Epithelial cell of prostate (primary cell): ENCODE measurements around the gene TMEM256.
A peak's percentile ranks its signal among the peaks of the same experiment; 100 is the strongest.

ENCODE experiments used
- DNase-seq: peaks from one replicate; pipeline ENCODE4 v3.0.0-alpha.2; 2011; ENCODE audit warnings: low read depth, low spot score
- H3K27ac ChIP-seq: fragments of 450-650 bp; 2 replicates; pipeline ENCODE4 v1.5.1; 2017; ENCODE audit warnings: mild to moderate bottlenecking

Gene TMEM256

DNA sequence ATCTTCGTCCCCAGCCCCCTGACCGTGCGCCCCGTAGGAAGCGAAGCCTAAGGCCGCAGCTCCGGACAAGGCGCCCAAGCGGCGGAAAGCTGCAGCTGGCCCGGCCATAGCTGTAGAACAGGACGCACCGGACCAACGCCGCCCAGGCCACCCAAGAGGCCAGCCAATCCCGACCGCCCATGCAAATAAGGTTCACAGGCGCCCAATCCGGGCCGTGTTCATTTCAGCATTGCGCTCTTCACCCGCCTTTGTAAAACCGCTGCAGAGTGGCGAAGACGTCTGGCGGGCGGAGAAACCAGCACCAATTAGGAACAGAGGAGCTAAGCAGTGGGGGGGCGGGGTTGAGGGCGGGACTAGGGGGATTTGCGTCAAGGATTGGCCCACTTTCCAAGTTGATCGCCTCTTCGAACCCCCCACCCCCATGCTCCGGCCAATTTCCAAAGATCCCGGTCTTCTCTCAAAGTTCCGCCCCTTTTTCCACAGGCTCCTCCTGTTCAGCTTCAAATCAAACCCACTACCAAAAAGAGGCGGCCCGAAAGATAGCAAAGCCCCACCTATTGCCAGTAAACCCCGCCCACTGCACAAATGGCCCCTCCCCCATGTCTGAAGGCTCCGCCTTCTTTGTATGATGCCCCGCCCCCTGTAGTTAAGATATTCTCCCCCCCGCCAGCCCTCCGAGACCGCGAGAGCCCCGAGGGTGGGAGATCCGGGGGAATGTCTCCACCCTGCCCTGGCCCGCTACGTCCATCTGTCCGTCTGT, at the start of gene TMEM256:
TSS of gene TMEM256 (minus strand) at position 121 of the 760 bp plus-strand sequence. CDS start at position 108, 13 bp downstream.
- peak; percentile 96 for DNase-seq
- H3K27ac ChIP-seq, result peak within 1 kb of the TSS; percentile 59

DNA sequence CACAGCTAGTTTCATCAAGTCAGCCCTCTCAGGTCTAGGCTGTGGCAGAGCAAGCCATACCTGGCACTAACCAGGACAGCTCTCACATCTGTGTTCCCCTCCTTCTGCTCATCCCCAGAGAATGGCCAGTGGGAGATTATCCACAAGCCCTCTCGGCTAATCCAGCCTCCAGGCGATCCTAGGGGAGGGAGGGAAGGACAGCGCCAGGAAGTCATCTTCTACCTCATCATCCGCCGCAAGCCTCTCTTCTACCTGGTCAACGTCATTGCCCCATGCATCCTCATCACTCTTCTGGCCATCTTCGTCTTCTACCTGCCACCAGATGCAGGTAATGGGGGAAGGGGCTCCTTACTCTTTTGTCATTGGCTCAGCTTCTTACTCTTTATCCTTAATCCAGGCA, 44.6 kb upstream of the TMEM256 start:
- DNase-seq, result no peak
- no peak overlapping the region for H3K27ac ChIP-seq

DNA sequence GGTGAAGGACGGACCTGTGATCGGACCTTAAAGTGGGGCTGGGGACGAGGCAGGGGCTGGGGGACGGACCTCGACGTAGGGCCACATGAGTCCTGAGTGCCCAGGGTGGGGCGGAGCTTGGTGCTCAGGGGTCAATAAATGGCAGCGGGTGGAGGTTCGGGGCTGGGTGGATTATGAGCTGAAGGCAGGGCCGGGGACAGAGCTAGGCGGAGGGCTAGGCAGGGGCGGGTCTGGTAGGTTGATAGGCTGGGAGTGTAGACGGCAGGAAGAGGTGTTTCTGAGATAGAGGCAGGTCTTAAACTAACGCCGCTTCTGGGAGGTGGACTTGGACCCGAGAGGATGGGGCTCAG, 41.7 kb upstream of the TMEM256 start:
- H3K27ac ChIP-seq, result peak overlapping the region; percentile 94
- DNase-seq, result no peak

DNA sequence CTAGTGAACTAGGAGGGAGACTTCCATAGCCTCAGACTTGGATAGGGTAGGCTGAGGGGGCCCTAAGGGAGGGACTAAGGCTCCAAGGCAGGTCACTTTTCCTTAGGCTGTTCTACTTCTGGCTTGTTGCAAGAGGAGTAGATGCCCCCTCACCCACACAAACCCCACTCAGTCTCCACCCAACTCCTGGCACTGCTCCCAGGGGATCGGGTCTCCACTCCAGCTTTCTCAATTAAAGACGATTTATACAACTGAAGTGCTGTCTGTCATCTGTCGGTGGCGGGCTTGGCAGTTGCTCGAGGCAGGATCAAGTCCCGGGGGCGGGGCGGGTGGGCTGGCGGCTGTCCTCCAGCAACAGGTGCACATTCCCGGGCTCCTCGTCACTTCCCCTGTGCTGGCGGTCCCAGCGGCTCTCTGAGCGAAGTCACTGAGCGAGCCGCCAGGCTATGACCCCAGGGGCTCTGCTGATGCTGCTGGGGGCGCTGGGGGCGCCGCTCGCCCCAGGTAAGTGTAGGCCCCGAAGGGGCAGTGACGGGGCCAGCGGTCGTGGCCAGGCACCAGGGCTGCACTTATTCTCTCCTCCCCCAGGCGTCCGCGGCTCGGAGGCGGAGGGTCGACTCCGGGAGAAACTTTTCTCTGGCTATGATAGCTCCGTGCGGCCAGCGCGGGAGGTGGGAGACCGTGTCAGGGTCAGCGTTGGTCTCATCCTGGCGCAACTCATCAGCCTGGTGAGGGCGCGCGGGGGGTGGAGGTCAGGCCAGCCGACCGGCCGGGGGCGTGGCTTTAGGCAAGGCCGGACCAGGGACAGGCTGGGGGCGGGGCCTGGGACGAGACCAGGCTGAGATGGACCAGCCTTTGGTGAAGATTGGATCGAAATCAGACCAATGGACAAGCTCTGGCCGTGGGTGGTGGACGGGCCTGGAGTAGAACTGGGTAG, 41.1 kb upstream of the TMEM256 start, which contains the start of gene CHRNB1:
TSS of gene CHRNB1 (plus strand) at position 380 of the 937 bp plus-strand sequence. CDS start at position 447, 67 bp downstream.
- no peak for DNase-seq
- H3K27ac ChIP-seq, result peak within 1 kb of the TSS; percentile 94

DNA sequence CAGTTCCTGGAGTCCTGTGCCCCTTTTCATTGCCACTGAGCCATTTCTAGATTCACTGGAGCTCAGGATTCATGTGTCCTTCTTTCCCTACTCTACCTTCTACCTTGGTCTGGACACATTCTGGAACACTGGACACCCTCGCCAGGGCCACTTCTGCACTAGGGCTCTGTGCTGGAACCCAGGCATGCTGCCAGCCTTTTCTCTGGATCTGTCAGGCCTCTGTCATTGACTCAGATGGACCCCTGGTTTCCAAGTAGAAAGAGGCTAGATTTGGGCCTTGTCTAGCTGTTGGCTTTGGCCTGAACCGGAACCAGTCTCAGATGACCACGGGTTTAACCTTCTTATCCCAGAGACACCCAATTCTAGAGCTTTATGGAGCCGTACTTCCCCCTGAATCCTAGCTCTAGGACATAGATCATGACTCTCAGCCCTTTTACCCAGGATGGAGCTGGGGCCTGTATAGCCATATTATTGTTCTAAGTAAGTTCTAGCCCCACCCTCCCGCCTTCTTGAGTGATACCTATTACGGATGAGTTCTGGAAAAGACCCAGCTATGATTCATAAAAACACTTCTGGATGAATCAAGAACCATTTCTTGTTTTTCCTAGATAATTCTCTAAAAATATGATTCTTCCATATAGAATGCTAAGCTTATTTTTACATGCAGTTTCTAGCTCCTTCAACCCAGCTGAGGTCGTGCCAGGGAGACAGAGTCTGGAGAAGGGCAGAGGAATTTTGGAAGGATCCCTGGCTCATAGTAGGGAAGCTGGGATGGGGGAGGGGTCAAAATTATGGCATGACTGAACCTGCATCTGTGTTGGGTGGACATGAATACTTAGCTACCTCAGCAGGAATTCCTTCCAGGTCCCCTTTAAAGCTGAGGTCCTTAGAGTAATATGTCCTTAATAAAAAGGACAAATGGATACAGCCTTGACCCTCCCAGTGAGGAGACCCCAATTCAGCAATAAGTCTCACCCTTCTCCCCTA, 39.9 kb upstream of the TMEM256 start:
- peak overlapping the region; percentile 94 for H3K27ac ChIP-seq
- peak; percentile 72 for DNase-seq

DNA sequence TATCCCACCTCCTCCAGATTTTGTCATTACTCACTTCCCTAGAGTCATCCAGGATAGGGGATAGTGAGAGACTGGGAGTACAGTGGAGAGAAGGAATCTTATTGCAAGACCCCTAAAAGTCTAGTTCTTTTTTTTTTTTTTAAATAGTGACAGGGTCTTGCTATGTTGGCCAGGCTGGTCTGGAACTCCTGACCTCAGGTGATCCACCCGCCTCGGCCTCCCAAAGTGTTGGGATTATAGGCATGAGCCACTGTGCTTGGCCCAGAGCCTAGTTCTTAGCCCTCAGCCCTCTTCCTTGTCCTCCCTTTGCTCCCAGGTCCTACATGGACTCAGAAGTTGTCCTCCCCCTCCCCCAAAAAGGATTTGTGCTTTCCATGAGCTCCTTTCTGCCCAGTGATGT, 38.2 kb upstream of the TMEM256 start:
- H3K27ac ChIP-seq, result peak overlapping the region; percentile 94
- DNase-seq, result no peak

DNA sequence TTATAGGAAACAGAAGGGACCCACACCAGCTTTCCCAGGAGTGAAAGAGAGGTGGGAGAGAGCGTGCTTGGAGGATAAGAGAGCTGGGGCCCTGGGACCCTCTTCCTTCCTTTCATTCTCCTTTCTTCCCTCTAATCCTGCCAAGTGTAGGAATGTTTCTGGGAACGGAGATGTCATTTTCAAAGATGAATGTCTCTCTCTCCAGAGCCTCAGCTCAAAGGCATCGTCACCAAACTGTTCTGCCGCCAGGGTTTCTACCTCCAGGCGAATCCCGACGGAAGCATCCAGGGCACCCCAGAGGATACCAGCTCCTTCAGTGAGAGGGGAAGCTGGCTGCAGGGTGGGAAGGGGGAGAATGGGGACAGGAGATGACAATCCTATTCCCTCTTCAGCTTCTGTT, 37.4 kb upstream of the TMEM256 start:
- H3K27ac ChIP-seq, result no peak overlapping the region

DNA sequence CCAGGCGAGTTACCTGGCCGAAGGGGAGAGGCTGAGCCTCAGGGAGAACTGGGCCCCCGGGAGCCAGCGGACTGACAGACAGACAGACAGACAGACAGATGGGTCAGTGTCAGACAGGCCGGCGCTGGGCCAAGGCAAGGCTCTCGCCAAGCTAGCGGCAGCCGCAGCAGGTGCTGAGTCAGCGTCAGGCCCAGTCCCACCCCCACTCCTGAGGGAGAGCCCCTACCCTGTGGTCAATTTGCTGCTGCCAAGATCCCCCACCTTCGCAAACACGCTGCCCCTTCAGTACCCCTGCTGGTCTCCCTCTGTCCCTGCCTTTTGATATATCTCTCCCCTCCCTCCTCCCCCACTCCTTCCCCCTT, 36.9 kb upstream of the TMEM256 start:
- DNase-seq, result no peak

More for the DNA sequence above, 37.4 kb upstream of the TMEM256 start:
- DNase-seq, result no peak

DNA sequence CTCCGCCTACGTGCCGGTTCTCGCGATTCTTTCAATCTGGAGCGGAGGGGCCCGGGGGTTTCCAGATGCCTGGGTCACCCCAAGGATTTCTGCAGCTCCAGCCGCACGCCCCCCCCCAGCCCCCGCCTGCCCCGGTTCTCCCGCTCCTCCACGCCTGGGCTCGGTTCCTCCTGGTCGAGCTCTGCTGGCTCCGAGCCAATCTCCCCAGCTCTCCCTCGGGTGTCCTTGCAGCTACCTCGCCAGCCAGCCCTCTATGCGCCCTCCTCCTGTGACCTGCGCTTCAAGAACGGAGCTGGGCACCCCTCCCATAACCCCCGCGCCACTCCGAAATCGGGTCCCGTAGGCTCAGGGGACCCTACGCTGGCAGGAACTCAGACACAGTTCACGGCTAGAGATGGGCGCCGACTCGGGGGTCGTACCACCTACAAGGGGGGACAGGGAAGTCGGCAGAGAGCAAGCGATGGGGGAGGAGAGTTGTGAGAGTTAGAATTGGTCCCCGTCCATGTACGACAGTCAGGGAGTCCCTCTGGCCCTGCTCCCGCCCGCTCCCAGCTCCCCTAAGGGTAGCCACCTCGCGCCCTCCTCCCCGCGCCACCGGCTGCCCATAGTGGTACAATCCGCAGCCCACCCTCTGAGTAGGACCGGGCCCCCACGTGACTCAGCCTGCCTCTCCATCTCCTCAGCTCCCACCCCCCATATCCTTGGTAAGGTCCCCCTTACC, 36.4 kb upstream of the TMEM256 start:
- no peak for DNase-seq
- peak overlapping the region; percentile 89 for H3K27ac ChIP-seq

More for the DNA sequence above, 36.9 kb upstream of the TMEM256 start:
- peak overlapping the region; percentile 89 for H3K27ac ChIP-seq

DNA sequence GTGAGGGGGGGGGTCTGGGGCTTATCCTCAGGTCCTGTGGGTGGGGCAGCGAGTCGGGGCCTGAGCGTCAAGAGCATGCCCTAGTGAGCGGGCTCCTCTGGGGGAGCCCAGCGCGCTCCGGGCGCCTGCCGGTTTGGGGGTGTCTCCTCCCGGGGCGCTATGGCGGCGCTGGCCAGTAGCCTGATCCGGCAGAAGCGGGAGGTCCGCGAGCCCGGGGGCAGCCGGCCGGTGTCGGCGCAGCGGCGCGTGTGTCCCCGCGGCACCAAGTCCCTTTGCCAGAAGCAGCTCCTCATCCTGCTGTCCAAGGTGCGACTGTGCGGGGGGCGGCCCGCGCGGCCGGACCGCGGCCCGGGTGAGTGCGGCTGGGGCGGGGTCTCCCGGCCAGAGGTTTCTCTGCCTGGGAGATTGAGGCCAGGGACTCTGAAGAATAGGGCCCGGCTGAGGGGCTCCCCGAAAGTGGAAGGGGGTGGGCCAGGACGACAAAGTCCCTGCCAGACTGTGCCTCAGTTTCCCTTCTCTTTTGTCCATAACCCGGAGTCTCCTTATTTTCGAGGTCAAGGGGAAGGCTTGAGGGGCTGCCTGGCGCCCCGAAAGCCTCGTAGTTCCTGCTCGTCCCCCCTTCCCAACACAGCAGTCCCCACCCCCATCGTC, 35.7 kb upstream of the TMEM256 start, which contains the start of gene FGF11:
TSS of gene FGF11 (plus strand) at position 51 of the 651 bp plus-strand sequence. CDS start at position 160, 109 bp downstream.
- H3K27ac ChIP-seq, result peak within 1 kb of the TSS; percentile 89
- no peak for DNase-seq

DNA sequence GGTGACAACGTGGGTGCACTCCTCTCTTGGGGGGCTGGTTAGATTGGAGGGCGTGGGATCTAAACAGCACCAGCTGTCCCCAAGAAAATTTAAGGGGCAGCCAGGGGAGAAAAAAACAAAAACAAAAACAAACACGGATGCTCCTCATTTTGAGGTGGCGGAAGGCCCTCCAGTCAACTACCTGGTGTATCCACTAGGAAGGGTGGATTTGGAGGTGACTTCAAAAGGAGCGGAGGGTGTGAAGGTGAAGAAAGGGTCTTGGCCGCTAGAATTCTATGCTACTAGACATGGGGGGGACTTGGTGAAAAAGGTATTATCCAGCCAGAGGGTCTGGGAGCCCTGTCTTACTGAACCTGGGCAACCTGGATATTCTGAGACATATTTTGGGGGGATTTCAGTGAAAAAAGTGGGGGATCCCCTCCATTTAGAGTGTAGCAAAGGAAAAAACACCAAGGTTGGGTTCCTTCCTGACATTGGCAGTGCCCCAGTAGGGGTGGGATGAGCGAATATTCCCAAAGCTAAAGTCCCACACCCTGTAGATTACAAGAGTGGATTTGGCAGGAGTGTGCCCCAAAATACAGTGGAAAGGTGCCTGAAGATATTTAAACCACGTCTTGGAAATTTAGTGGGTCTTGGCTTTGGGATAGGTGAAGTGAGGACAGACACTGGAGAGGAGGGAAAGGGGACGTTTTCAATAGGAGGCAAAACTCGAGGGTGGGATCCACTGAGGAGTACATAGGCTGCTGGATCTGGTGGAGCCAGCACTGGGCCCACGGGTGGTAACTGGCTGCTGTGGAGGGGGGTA, 35.0 kb upstream of the TMEM256 start:
- H3K27ac ChIP-seq, result peak overlapping the region; percentile 89
- DNase-seq, result no peak

DNA sequence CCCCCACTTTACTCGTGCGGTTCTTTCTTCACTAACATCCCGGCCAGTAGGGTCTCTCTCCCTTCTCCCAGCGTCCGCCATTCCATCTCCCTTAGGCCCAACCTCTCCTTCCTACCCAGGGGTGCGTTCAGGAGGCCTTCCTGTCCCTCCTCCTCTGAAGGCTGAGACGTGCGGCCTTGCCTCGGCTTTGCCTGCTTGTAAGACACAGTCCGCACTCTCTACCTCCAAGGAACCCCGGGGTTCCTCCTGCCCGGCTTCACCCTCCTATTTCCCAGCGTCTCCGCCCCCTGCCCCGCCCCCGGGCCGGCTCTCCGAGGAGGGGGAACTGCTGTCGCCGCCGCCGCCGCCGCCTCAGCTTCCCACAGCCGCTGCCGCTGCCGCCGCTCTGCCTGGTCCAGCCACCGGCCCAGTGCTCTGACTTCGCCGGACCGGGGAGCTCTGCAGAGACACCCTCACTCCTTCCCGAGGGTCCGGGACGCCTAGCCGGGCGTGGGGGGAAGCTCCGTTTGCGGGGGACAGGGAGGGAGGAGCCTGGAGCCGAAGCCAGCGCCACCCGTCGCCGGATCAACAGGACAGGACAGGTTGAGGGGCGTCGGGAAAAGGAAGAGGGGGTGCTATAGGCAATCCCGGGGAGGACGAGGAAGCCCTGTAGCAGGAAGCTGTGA, 34.2 kb upstream of the TMEM256 start:
- DNase-seq, result no peak
- peak overlapping the region; percentile 89 for H3K27ac ChIP-seq

DNA sequence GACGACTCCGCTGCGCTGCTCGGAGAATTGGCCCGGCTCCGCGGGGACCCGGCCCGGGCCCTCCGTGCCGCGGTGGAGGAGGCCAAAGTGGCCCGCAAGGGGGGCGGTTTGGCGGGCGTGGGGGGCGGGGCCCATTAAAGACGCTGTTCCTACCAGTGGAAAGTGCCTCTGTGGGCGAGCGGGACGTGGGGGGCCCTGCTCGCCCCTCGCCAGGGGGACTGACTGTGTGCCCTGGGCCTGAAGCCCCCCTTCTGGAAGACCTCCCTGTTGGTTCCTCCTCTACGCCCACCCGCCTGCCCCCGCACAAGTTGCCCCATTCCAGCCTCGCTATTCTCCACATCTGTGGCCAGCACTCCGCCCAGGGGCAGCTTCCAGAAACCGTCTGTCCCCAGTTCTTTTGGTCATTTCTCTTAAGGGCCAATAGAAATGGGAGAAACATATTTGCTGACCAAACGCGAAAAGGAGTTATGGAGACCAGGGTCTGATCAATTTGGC, 33.5 kb upstream of the TMEM256 start:
- peak overlapping the region; percentile 89 for H3K27ac ChIP-seq

DNA sequence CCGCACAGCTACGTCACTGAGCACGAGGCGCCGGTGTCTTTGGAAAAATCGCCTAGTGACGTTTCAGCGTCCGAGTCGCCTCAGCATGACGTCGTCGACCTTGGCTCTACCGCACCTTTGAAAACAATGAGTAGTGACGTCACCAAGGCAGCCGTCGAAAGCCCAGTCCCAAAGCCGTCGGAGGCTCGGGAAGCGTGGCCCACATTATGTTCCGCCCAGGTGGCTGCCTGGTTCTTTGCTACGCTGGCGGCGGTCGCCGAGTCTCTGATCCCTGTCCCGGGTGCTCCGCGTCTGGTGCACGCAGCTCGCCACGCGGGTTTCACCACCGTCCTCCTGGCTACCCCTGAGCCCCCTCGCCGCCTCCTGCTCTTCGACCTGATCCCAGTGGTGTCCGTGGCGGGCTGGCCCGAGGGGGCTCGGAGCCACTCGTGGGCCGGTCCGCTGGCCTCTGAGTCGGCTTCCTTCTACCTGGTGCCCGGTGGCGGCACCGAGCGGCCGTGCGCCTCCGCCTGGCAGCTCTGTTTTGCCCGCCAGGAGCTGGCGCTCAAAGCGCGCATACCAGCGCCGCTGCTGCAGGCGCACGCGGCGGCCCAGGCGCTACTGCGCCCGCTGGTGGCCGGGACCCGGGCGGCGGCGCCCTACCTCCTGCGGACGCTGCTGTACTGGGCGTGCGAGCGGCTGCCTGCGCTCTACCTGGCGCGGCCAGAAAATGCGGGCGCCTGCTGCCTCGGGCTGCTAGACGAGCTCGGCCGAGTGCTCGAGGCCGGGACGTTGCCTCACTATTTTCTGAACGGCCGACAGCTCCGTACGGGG, 32.9 kb upstream of the TMEM256 start:
- peak overlapping the region; percentile 89 for H3K27ac ChIP-seq
- peak; percentile 72 for DNase-seq

More for the DNA sequence above, 33.5 kb upstream of the TMEM256 start:
- DNase-seq, result no peak

DNA sequence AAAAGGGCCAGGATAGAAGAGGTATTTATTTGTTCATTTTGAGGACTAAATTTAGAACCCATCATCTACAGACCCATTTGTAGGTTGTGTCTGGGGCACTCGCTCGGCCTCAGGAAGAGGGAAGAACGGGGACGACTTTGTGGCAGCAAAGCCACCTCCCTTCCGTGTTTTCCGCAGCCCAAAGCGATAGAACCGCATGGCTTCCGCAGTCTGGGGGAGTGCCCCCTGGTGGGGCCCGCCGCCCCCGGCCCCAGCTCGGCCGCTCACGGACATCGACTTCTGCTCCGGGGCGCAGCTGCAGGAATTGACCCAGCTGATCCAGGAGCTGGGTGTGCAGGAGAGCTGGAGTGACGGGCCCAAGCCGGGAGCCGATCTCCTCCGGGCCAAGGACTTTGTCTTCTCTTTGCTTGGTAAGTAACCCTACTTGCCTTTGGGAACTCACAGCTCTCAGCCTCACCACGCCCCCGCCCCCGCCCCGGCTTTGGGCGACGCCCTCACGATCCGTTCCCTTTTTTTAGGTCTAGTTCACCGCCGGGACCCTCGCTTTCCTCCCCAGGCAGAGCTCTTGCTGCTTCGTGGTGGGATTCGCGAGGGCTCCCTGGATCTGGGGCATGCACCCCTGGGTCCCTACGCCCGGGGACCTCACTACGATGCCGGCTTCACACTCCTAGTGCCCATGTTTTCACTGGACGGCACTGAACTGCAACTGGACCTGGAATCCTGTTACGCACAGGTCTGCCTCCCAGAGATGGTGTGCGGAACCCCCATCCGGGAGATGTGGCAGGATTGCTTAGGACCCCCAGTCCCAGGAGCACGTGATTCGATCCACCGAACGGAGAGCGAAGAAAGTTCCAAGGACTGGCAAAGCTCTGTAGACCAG, 32.0 kb upstream of the TMEM256 start:
- H3K27ac ChIP-seq, result peak overlapping the region; percentile 89
- DNase-seq, result no peak
